Measurements from ENCODE around the gene THAP6.
"Not testable (repeated sequence)": the region's sequence is repeated elsewhere in the genome, so short reads cannot be mapped to it uniquely, and the experiment has no call there.

Gene THAP6

GRCh38 chr4:75525910-75526309, 11.6 kb downstream of the THAP6 start:
- no peak for DNase-seq (ENCODE audit: low read depth in 3 of 3)

- no peak for DNase-seq (ENCODE audit: low read depth in 3 of 3)
Observed at GRCh38 chr4:75527482-75527881, 13.2 kb downstream of the THAP6 start.

DNA sequence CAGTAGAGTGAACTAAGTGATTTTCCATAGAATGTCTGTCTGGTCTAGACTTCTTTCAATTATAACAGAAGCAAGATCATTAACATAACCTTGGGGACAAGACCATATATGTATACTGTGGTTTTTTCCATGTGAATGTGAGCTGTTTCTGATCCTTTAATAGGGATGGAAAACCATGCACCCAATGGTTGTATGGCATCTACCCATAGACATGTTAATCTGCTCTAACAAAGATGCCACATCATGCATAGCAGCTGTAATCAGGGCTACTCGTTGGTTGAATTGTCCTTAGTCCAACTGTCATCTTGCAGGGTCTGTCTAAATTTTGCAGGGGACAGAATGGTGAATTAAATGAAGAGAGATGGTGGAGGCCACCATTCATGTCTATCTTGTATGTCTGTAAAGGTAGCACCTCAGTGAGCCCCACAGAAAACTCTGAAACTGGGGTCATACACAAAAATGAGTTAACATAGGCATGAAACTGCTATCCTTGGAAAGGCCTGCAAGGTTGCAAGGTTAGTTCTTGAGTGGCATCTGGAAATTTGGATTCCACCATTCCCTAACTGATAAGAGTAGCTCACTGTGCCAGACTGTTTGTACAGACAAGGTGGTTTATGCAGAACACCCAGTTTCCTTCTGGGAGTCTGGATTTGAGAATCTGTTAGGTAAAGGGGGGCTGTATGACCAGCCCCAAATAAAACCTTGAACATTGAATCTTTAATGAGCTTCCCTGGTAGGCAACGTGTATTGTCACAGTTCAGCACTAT, 16.5 kb downstream of the THAP6 start:
- DNase-seq (ENCODE audit: low read depth in 3 of 3), result no peak

DNA sequence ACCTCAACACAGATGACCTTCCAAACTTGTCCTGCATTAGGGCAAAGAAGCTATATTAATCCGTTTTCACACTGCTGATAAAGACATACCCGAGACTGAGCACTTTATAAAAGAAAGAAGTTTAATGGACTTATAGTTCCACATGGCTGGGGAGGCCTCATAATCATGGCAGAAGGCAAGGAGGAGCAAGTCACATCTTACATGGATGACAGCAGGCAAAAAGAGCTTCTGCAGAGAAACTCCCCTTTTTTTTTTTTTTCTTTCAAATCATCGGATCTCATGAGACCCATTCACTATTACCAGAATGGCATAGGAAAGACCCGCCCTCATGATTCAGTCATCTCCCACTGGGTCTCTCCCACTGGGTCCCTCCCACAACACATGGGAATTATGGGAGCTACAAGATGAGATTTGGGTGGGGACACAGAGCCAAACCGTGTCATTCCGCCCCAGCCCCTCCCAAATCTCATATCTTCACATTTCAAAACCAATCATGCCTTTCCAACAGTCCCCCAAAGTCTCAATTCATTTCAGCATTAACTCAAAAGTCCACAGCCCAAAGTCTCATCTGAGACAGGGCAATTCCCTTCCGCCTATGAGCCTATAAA, 17.4 kb downstream of the THAP6 start:
- not testable (repeated sequence) for DNase-seq (ENCODE audit: low read depth in 3 of 3)

DNA sequence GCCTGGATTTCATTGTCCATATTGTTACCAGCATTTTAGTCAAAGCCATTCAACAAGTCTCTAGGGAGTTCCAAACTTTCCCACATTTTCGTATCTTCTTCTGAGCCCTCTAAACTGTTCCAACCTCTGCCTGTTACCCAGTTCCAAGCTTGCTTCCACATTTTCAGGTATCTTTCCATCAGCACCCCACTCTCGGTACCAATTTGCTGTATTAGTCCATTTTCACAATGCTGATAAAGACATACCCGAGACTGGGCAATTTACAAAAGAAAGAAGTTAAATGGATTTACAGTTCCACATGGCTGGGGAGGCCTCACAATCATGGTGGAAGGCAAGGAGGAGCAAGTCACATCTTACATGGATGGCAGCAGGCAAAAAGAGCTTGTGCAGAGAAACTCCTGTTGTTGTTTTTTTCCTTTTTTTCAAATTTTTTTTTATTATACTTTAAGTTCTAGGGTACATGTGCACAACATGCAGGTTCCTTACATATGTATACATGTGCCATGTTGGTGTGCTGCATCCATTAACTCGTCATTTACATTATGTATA, 19.1 kb downstream of the THAP6 start:
- DNase-seq (ENCODE audit: low read depth in 3 of 3), result not testable (repeated sequence)

DNA sequence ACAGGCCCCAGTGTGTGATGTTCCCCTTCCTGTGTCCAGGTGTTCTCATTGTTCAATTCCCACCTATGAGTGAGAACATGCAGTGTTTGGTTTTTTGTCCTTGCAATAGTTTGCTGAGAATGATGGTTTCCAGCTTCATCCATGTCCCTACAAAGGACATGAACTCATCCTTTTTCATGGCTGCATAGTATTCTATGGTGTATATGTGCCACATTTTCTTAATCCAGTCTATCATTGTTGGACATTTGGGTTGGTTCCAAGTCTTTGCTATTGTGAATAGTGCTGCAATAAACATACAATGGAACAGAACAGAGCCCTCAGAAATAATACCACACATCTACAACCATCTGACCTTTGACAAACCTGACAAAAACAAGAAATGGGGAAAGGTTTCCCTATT, 19.7 kb downstream of the THAP6 start:
- DNase-seq (ENCODE audit: low read depth in 3 of 3), result not testable (repeated sequence)

- not testable (repeated sequence) for DNase-seq (ENCODE audit: low read depth in 3 of 3)
Observed at GRCh38 chr4:75537308-75537707, 23.0 kb downstream of the THAP6 start.

DNA sequence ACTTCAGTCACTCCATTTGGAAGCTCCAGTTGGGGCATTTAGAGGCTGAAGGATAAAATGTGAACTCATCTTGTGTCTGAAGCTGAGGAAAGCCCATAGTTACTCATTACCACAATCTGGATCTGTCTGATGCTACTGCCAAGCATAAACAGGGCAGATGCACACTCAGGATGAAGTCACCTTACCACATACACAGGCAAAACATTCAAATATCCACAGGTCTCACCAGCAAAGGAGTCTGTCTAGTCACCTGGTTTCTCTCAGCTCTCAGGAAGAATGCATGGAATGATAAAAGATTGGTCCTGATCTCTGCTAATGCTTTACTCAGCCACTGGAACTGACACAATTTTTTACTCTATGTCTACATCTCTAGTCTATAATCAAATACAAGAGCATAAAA, 28.6 kb downstream of the THAP6 start:
- DNase-seq (ENCODE audit: low read depth in 3 of 3), result no peak

DNA sequence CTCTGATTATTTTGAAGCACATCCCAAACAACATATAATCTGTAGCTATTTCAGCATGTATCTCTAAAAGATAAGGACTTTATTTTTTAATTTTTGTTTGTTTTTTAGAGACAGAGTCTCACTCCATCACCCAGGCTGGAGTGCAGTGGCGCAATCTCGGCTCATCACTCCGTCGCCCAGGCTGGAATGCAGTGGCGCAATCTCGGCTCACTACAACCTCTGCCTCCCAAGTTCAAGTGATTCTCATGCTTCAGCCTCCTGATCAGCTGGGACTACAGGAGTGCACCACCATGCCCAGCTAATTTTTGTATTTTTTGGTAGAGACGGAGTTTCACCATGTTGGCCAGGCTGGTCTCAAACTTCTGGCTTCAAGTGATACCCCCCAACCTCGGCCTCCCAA, 29.9 kb downstream of the THAP6 start:
- not testable (repeated sequence) for DNase-seq (ENCODE audit: low read depth in 3 of 3)

DNA sequence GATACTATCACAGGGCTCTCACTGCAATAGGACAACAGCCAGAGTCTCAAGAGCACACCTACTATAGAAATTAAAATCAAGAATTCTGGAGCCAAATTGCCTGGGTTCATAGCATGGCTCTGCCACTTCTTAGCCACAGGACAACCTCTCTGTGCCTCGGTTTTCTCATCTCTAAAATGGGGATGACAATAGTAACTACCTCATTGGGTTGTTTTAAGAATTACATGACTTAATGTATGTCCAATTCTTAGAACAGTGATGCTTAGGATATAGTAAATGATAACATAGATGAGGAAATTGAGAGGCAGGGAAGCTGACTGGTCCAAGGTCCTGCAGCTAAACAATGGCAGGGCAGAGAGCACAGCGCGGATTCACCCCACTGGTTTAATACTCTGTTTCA, 30.6 kb downstream of the THAP6 start:
- no peak for DNase-seq (ENCODE audit: low read depth in 3 of 3)

- DNase-seq (ENCODE audit: low read depth in 3 of 3), result no peak
Observed at GRCh38 chr4:75545526-75545925, 31.3 kb downstream of the THAP6 start.

GRCh38 chr4:75547647-75548387, 33.5 kb downstream of the THAP6 start:
- DNase-seq (ENCODE audit: low read depth in 3 of 3), result no peak

DNA sequence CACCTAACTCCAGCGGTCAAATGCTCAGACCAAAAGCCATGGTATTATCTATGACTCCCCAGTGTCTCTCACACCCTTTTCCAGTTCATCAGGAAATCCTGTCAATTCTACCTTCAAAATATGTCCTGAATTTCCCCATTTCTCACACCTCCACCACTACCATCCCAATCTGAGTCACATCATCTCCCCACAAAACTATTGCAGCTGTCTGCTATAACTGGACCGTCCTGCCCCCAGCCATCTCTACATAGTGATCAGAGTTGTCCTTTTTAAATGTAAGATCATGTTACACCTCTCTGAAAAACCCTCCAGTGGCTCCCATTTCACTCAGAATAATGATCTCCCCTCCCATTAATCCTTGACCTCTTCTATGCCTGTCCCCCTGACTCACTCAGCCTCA, 34.7 kb downstream of the THAP6 start:
- DNase-seq (ENCODE audit: low read depth in 3 of 3), result no peak

DNA sequence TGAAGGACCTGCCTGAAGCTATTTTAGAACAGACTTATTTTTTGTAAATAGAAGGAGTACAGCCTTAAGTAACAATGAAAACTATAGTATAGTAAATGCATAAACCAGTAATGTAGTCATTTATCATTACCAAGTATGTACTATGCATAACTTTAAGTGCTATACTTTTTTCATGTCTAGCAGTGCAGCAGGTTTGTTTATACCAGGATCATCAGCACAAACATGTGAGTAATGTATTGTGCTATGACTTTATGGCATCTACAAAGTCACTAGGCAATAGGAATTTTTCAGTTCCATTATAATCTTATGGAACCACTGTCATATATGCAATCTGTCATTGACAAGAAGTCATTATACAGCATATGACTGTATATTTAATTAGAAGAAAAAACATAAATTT, 38.2 kb downstream of the THAP6 start:
- no peak for DNase-seq (ENCODE audit: low read depth in 3 of 3)

DNA sequence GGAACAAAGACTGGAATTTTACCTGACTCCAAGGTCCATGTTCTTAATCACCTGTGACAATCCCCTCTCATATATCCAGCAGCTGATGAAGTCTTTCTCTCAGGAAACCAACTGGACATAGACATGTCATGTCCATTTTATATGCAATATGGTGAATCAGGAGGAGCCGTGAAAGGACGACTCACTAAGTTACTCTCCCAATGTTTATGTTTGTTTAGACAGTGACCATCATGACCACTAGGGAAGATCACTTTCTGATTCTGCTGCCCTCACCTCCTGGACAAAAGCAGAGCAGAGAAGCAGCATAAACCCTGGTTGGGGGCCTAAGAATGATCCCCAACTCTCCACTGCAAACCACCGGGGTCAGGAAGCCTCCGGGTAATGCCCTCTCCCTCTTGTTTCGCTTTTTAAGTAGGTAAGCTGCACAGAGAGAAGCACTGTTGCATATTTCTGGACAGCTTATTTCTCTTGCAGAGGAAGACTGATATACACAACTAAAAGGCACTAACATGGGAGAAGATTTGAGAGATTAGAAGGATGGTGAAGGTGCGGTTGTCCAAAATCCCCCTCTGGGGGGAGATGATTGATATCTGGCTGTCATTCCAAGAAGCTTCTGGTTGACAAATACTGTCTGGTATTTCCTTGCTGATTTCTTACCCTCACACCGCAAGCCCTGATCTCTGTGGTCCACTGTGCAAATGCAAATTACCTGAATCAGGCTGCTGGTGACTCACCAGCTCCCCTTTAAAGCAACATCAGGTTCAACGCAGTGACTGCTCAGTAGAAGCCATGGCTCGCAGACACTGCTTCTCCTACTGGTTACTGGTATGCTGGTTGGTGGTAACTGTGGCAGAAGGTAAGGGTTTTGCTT, 41.3 kb downstream of the THAP6 start, which contains the start of gene ODAPH:
Gene ODAPH, plus strand, starts transcription at position 773 of the 871 bp plus-strand sequence. Its CDS starts 17 bp downstream, at position 790.
- DNase-seq (ENCODE audit: low read depth in 3 of 3), result peak in 2 of 3 donors; percentile 1 to 3

- DNase-seq (ENCODE audit: low read depth in 3 of 3), result no peak
Observed at GRCh38 chr4:75557696-75558095, 43.4 kb downstream of the THAP6 start.

GRCh38 chr4:75561789-75562188, 47.5 kb downstream of the THAP6 start:
- no peak for DNase-seq (ENCODE audit: low read depth in 3 of 3)

- no peak for DNase-seq (ENCODE audit: low read depth in 3 of 3)
Observed at GRCh38 chr4:75564023-75564422, 49.8 kb downstream of the THAP6 start.

DNA sequence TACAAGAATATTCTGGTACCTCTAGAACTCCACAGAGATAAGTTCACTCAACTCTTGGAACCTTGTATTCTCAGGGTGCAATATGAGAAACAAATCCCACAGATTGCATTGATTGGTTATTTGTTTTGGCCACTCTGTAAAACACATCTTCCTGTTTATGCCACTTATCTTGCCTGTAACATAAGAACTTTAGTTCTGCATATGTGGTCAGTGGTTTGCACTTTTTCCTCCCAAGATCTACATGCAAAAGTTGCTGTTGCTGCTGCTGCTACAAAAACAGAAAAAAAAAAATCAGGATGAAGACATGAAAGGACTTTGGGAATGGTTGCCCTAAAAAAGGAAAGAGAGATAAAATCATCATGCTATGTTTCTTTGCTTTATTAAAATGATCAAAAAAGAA, 51.2 kb downstream of the THAP6 start:
- DNase-seq (ENCODE audit: low read depth in 3 of 3), result no peak

DNA sequence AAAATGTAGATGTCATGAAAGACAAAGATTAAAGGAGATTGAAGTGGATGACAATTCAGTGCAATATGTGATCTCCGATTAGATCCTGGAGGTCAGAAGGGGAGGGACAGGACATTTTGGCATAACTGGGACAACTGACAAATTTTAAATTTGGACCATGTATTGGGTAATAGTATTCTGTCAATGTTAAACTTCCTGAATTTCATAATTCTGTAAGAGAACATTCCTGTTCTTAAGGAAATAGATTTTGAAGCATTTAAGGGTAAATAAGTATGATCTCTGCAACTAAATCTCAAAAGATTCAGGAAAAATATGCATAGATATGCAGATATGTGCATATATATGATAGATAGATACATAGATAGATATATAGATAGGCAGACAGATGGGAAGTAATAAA, 52.6 kb downstream of the THAP6 start:
- no peak for DNase-seq (ENCODE audit: low read depth in 3 of 3)

GRCh38 chr4:75567725-75568124, 53.5 kb downstream of the THAP6 start:
- DNase-seq (ENCODE audit: low read depth in 3 of 3), result no peak

All from stimulated activated CD4-positive, alpha-beta T cell treated with anti-CD3 and anti-CD28 coated beads, TNF-alpha, amount 100 ng/mL, for 48 hours (primary cell).